HG02885 (cell line): ENCODE results near the gene FASTK.
A peak's percentile ranks its signal among the peaks of the same experiment; 100 is the strongest.

Source experiments
- ATAC-seq: cut with Tn5 transposase; IDR thresholded peaks from one replicate; pipeline ENCODE4 v1.9.1; 2021; ENCODE audit warnings: mild to moderate bottlenecking; ENCODE audit not compliant: unreplicated experiment, poor library complexity

Gene FASTK

GRCh38 chr7:151069841-151070573 lies 10.6 kb downstream of the FASTK start:
- no peak for ATAC-seq

- ATAC-seq = no peak
Observed at GRCh38 chr7:151068069-151068773, 12.4 kb downstream of the FASTK start.

- ATAC-seq = no peak
Observed at GRCh38 chr7:151066273-151066974, 14.2 kb downstream of the FASTK start.

GRCh38 chr7:151065516-151065915 lies 15.1 kb downstream of the FASTK start:
- no peak for ATAC-seq

- no peak for ATAC-seq
Observed at GRCh38 chr7:151064993-151065392, 15.6 kb downstream of the FASTK start.

GRCh38 chr7:151064454-151064853 lies 16.2 kb downstream of the FASTK start:
- no peak for ATAC-seq

GRCh38 chr7:151063212-151063561 lies 17.4 kb downstream of the FASTK start:
- no peak for ATAC-seq

- no peak for ATAC-seq
Observed at GRCh38 chr7:151062399-151063211, 18.0 kb downstream of the FASTK start.

- ATAC-seq = no peak
Observed at GRCh38 chr7:151062111-151062398, 18.6 kb downstream of the FASTK start.

- no peak for ATAC-seq
Observed at GRCh38 chr7:151061213-151062110, 19.1 kb downstream of the FASTK start.

- no peak for ATAC-seq
Observed at GRCh38 chr7:151060416-151061212, 20.0 kb downstream of the FASTK start.

- no peak for ATAC-seq
Observed at GRCh38 chr7:151060113-151060415, 20.5 kb downstream of the FASTK start.

- ATAC-seq = peak; percentile 37
Observed at GRCh38 chr7:151059367-151060112, 21.1 kb downstream of the FASTK start, which contains the start of gene SLC4A2. Gene SLC4A2, plus strand, starts transcription at chr7:151059589. Its CDS starts 2,399 bp downstream, at chr7:151061988.

- ATAC-seq = no peak
Observed at GRCh38 chr7:151058781-151059366, 21.7 kb downstream of the FASTK start.

- ATAC-seq = peak; percentile 91
Observed at GRCh38 chr7:151057989-151058780, 22.4 kb downstream of the FASTK start.

- ATAC-seq = peak; percentile 9
Observed at GRCh38 chr7:151057506-151057988, 23.1 kb downstream of the FASTK start, which contains the start of gene CDK5. Gene CDK5, minus strand, starts transcription at chr7:151057897. Its CDS starts 49 bp downstream, at chr7:151057848.
